ENCODE results near the gene ARRDC5.
"Not testable (repeated sequence)": the region's sequence is repeated elsewhere in the genome, so short reads cannot be mapped to it uniquely, and the experiment has no call there.

The ARRDC5 gene

DNA sequence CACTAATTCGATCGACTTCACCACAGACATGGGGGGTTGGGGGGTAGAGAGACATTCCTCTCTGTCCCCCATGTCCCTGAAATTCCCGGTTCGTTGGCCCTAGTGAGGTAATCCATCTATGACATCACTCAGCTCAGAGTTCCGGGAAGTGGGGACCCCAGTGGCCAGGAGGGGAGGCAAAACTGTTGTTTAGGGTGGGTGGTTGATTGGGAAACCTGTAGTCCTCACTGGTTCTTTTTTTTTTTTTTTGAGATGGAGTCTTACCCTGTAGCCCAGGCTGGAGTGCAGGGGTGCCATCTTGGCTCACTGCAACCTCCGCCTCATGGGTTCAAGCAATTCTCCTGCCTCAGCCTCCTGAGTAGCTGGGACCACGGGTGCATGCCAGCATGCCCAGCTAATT lies at the start of gene ARRDC5:
Gene ARRDC5, minus strand, starts transcription at position 101 of the 400 bp plus-strand sequence. Its CDS starts 71 bp downstream, at position 30.
- DNase-seq: no peak

DNA sequence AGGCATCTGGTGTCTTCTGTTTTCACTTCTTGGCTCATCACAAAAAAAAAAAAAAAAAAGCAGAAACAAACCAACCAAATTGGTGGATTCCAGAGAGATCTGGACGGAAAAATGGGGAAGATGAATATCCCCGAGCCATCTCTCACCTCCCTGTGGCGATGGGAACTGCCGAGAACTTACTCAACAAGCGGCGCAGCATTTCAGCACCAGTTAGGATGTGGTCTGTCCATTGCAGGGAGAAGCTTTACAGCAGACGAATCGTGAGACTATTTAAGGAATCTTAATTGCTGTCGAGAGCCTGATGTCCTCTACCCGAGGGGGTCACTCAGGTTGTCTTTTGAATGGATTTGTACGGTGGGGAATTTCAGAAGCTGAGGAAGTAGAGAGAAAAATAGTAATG lies 49.0 kb upstream of the ARRDC5 start:
- DNase-seq: no peak

DNA sequence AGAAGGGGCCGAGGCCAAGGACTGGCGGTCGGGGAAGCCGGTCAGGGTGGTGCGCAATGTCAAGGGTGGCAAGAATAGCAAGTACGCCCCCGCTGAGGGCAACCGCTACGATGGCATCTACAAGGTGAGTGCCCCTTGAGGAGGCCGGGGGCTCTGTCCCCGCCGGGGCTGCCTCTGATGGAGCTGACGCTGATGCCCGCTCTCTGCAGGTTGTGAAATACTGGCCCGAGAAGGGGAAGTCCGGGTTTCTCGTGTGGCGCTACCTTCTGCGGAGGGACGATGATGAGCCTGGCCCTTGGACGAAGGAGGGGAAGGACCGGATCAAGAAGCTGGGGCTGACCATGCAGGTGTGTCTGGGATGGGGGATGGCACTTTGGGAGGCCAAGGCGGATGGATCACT lies 48.0 kb upstream of the ARRDC5 start:
- not testable (repeated sequence) for DNase-seq

DNA sequence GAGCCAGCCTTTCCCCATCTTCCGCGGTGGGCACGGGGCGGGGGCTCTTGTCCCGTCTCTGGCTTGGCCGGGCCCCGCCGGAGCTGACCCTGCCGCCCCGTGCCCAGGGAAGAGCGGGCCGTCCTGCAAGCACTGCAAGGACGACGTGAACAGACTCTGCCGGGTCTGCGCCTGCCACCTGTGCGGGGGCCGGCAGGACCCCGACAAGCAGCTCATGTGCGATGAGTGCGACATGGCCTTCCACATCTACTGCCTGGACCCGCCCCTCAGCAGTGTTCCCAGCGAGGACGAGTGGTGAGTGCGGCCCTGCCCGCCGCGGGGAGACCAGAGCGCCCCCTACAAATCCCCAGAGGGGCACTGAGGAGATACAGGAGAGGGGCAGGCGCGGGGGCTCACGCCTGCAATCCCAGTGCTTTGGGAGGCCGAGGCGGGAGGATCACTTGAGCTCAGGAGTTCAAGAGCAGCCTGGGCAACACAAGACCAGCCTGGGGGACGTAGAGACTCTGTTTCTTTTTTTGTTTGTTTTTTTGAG lies 39.0 kb upstream of the ARRDC5 start:
- not testable (repeated sequence) for DNase-seq

DNA sequence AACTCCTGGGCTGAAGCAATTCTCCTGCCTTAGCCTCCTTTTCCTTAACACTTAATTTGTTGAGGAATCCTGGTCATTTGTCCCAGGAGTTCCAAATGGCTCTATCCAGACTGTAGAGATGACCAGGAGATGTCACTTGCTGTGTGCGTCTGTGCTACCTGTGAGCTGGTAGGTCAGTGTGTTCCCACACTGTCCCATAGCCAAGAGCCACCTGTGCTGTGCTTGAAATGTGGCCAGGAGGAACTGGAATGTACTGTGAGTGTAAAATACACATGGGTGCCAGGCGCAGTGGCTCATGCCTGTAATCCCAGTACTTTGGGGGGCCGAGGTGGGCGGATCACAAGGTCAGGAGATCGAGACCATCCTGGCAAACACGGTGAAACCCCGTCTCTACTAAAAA lies 36.8 kb upstream of the ARRDC5 start:
- no peak for DNase-seq

DNA sequence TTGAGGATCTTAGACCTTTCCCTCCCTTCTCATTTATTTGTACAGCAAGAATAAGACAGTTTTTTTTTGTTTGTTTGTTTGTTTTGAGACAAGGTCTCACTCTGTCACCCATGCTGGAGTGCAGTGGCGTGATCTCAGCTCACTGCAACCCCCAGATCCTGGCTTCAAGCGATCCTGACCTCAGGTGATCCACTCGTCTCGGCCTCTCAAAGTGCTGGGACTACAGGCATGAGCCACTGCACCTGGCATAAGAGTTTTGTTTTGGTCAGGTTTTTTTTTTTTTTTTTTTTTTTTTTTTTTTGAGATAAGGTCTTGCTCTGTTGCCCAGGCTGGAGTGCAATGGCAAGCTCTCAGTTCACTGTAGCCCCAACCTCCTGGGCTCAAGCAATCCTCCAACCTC lies 35.8 kb upstream of the ARRDC5 start:
- DNase-seq: not testable (repeated sequence)

DNA sequence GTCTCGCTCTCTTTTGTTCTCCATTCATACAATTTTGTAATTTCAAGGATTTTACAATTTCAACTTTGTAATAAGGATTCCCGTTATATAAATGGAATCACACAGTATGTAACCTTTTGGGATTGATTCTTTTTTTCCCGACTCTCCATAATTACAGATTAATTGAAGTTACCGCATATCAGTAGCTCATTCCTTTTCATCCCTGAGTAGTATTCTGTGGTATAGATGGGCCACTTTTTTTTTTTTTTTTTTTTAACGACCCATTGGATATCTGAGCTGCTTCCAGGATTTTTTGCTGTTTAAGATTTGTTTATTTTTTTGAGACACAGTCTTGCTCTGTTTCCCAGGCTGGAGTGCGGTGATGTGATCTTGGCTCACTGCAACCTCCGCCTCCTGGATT lies 34.4 kb upstream of the ARRDC5 start:
- no peak for DNase-seq

DNA sequence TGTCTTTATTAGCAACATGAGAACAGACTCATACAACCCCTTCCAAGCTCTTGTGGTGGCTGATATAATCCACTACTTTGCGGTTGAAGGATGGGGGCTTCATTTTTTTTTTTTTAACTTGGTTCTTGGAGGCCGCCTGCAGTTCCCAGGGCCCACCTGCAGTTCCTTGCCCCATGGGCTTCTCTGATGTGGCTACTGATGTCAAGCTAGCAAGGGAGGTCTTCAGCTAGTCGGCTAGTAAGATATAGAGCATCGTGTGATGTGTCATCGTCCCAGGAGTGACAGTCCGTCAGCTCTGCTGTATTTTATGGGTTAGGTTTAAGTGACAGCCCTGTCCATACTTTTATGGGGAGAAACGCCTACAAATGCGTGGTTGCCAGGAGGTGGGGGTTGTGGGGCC lies 32.7 kb upstream of the ARRDC5 start:
- DNase-seq: no peak

DNA sequence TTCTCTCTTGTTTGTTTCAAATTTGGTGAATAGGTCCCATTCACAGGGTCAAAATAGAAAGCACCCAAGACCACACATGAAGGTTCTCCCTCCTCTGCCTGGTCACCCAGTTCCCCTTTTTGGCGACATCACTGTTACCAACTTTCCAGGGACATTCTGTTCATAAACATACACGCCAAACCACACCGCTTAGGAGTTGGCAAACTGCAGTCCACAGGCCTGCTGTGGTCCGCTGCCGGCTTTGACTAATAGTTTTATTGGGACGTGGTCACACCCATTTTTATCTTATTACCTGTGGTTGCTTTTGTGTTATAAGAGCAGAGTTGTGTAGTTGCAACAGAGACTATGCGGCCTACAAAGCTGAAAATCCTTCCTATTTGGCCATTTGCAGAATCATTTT lies 30.8 kb upstream of the ARRDC5 start:
- DNase-seq: no peak

DNA sequence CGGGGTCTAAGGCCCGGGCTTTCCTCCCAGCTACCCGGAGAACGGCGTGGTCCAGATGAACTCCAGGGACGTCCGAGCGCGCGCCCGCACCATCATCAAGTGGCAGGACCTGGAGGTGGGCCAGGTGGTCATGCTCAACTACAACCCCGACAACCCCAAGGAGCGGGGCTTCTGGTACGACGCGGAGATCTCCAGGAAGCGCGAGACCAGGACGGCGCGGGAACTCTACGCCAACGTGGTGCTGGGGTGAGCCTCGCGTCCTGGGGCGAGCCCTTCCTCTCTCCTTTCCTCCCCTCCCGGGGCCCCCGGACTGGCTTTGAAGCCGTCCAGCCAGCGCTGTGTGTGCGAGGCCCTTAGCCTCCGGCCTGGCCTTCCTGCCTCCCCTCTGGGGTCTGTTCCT lies 30.0 kb upstream of the ARRDC5 start:
- no peak for DNase-seq

DNA sequence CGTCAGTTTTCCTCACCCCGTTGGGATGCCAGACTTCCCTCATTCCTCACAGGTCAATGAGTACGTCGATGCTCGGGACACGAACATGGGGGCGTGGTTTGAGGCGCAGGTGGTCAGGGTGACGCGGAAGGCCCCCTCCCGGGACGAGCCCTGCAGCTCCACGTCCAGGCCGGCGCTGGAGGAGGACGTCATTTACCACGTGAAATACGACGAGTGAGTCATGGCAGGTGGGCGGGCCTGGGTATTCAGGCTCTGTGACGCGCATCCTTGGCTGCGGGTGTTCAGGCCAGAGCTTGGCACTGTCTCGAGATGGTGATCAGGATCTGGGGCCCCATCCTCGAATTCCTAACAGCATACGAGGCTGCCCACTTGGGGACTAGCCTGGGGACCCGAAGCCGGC lies 28.0 kb upstream of the ARRDC5 start:
- no peak for DNase-seq

DNA sequence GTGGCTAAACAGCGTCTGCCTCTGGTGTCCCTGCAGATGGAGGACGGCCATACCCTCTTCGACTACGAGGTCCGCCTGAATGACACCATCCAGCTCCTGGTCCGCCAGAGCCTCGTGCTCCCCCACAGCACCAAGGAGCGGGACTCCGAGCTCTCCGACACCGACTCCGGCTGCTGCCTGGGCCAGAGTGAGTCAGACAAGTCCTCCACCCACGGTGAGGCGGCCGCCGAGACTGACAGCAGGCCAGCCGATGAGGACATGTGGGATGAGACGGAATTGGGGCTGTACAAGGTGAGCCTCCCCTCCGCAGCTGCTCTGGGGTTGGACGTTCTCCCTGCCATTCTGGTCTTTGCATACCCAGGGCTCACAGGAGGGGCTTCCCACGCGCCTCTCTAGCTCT lies 26.5 kb upstream of the ARRDC5 start:
- no peak for DNase-seq

DNA sequence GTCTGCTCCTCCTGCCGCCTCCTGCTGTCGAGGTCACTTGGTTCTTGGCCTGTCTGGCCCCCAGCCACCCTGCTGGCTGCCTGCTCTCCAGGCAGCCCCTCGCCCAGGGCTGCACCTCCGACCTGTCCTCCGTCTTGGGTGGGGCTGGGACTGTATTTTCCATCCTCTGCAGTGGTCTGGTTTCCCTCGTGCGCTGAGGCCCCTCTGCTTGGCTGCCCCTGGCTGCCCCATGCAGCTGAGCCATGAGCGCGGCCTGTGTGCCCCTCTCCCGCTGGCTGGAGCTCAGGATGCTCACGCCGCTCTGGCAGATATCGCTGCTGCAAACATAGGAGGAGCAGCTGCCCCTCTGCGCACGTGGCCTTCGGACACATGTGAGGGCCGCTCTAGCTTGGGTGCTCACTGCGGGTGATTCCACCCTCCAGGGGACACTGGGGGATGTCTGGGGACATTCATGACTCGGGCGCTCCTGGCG lies 20.6 kb upstream of the ARRDC5 start:
- DNase-seq: no peak

DNA sequence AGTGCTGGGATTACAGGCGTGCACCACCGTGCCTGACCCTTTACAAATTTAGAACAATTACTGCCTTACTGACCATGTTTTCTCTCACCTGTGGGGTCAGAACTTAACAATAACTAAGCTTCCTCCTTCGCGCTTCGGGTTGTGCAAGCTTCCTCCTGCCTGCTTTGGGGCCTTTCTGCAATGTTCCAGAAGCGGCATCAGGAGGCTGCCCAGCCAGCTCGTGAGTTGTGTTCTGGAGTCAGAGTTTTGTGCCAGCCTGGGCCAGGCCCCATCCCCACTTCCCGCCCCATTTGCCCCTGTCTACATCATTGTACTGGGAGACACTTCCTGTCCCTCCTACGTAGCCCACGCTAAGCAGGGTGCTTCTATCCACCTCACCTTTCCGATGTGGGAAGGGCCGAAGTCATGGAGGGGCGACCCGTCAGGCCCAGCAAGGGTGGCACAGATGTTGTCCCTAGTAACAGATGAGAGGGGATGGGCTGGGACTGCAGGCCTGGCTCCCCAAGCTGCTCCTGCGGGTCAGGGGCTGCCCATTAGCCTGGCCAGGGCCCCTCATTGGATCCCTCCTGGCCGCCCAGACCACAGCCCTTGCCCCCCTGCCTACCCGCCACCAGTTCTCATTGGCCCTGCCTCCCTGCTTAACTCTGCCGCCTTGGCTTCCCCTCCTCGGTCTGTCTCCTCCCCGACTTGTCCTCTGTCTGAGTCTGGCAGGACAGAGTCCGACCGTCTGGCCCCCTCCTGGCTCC lies 20.0 kb upstream of the ARRDC5 start:
- DNase-seq: no peak

DNA sequence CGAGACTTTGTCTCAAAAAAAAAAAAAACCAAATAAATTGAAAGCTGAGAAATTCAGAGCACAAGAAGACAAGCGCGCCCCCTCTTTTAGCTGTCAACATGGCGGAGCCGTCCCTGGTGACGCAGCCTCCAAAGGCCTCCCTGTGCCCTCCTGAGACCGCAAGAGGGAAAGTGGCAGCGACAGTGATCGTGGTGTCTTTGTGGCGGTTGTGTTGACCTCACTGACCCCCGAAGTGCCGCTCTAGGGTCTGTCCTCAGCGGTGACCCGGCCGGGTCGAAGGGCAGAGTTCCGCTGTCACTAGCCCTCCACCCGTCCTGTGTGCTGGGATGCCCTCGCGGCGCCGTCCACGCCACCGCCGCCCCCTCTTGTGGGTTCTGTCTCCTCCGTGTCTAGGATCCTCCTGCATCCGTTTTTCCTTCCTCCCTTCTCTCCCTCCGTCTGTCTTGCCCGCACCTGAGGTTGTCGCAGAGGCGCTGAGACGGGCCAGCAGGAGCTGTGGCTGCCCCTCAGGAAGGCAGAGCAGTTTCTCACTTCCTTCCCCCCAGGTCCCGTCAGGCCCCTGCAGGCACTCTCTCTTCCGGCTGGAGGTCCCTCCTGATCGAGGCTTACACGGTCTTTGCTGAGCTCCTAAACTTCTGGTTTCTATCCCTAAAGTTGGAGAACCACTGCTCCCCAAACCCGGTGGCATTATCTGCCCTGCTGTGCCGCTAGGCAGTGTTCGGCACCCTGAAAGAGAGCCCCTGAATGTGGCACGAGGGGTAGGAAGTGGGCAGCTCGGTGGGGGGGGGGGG lies 13.8 kb upstream of the ARRDC5 start:
- peak; percentile 66 for DNase-seq

DNA sequence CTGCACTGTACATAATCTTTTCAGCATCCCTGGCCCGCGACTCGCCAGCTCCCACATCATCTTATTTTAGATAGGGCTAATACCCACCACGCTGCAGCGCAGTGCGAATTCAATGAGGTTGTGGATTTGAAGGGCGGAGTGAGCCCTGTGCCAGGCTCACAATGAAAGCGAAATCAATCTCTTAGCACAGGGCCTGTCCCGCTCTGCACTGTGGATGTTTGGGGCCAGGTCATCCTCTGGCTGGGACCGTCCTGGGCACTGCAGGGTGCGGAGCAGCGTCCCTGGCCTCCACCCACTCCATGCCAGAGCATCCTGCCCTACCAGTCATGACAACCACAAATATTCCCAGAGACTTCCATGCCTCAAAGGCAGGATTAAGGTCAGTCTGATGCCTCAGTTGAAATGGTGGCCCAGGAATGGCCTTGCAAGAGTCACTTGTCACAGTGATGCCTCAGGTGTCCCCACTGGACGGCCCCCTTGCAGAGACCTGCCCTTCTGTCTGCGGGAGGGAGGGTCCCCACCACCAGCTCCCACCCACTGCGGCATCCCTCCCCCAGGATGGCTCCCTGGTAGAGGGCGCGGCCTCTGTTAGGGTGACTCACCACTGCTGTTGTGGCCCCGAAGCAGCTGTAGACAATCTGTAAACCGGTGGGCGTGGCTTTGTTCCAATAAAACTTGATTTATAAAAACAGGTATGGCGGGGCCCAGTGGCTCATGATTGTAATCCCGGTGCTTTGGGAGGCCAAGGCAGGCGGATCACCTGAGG lies 12.2 kb upstream of the ARRDC5 start:
- DNase-seq: peak; percentile 77

DNA sequence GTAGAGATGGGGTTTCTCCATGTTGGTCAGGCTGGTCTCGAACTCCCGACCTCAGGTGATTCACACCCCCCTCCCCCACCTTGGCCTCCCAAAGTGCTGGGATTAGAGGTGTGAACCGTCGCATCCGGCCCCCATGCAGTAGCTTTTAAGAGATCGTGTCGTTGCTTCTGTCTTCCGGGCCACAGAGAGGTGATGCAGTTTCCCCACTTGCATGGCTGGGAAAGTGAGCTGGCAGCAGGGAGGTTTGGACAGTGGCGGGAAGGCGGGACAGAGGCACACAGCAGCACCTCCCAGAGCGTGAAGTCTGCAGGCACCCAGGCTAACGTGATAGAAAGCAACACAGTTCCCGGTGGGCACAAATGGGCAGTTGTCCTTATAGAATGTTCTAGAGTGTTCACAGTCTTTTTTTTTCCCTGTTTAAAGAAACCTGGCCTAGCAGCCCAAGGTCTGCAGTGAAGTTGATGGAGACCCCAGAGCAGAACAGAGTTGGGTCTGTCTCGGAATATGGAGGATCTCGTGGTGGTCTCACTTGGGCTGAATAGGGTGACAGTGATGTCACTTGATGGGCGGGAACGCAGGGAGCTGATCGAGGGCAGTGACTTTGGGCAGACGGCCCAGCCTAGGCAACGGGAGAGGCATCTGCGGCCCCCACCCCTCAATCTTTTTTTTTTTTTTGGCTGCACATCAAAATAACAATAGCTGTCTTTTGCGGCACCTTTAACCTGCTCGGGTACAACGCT lies 11.5 kb upstream of the ARRDC5 start:
- DNase-seq: peak; percentile 37

DNA sequence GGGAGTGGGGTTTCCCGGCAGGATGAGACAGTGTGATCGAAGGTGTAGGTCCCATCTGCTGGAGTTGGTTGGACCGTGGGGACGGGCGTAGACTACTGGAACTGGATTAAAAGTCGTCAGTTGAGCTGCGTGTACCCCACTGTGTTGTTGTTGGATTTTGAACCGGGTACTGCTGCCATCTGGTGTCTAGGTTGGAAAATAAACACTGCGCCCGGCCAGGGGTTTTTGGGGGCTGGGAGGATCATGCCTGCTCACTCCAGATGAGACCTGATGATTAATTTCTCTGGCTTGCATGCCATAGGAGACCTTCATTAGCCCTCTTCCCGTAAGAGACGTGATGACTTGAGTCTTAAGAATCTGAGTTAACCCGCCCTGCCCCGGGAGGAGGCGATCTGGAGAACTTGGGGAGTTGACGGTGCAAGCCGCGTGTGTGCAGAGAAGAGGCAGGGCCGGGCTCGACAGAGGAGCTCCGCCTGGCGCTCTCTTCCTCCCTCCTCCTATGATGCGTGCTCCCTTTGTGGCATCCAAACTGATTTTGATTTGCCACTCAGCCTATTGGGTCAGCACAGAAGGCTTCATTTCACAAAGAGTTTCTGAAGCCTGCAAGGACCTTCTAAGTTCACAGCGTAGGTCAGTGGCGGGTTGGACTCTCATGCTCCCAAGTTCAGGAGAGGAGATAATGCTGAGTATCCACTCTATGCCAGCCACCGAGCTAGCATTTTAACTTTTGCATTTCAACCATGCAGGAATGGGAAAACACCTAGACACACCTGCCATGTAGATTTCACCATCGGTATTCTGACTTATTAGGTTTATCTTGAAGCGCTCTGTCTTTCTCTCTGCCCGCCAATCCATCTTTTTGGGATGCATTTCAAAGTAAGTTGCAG lies 9.3 kb upstream of the ARRDC5 start:
- peak; percentile 73 for DNase-seq

DNA sequence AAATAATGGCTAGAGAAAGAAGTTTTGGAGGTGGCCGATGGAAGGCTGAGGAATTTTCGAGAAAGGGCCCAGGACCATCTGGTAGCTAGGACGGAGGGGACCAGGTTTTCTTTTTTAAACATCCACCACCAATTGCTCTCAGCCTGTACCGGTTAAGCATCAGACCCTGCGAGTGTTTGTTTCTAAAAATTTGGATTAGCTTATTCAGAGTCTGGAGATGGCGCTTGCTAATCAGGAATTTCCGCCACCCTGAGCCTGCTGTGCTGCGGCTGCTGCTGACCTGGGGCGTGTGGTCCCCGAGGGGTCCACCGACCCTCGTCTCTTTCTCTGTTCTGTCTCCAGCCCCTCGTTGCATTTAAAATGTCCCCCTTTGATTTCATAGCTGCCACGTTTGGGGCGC lies 8.6 kb upstream of the ARRDC5 start:
- no peak for DNase-seq

DNA sequence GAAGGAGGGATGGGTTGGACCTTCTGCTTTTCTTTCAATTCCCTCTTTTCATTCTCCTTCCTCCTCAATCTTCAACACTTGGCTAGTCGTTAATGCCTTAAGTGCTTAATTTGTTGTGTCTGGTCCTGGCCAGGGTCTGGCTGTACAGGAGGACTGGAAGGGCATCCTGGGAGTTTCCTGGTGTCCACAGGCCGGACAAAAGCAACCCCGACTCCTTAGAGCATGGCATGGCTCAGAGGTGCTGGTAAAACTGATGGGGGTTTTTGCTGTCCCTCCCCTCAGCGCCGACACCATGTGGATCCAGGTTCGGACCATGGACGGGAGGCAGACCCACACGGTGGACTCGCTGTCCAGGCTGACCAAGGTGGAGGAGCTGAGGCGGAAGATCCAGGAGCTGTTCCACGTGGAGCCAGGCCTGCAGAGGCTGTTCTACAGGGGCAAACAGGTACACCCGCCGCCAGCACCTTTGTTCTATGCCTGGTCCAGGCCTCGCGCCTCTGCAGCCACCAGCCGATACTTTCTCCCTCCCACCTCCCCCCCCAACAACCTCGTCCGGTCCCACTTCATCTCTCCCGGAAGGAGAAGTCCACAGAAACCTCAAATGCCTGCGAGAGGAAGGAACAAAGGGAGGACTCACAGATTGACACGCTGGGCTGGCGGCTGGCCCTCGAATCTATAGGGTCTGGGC lies 8.0 kb upstream of the ARRDC5 start:
- peak; percentile 25 for DNase-seq

Data from activated T-cell treated with anti-CD3 and anti-CD28 coated beads, Interleukin-2, amount 50 U/mL, for 1 hour (primary cell).